GM12878 (cell line): ENCODE results near the gene GPX7. TPM values are rescaled to one million over a fixed set of nuclear protein-coding genes. Genes with fewer than 3 reads are reported as not detected.

Experiments used
- ATAC-seq: fragments of 200-7000 bp; cut with Tn5 transposase; 3 replicates; pipeline ENCODE4 v1.9.1; 2020; ENCODE audit warnings: mild to moderate bottlenecking, moderate library complexity
- BruUV-seq: library from RNA; stranded (reverse); fragments of 400-500 nt; replicated peaks from 2 replicates; lab custom pipeline; 2021; lab: Mats Ljungman, UMichigan
- CTCF ChIA-PET: fragments of 300-600 bp; sonication (Branson Sonifier 250); formaldehyde crosslinking; extraction: SDS; loops from one replicate; lab custom pipeline; 2021; ENCODE audit warnings: inconsistent platforms; lab: Yijun Ruan, JAX
- POLR2A ChIA-PET: fragments of 350-600 bp; formaldehyde crosslinking; extraction: SDS; loops from one replicate; lab custom pipeline; 2021; ENCODE audit warnings: inconsistent platforms; lab: Charles Lee
- RAD21 ChIA-PET: fragments of 300-600 bp; sonication (Branson Sonifier 250); formaldehyde crosslinking; loops from one replicate; lab custom pipeline; 2023; ENCODE audit warnings: antibody characterized with exemption; ENCODE audit not compliant: unreplicated experiment; lab: Charles Lee
- SMC1A ChIA-PET: fragments of 300-600 bp; sonication (Branson Sonifier 250); formaldehyde crosslinking; loops from one replicate; lab custom pipeline; 2023; ENCODE audit not compliant: unreplicated experiment, uncharacterized antibody; lab: Charles Lee
- DNase-seq: peaks from one replicate; pipeline ENCODE4 v3.0.0-alpha.2; 2011; ENCODE audit warnings: low read depth, low spot score
- FAIRE-seq: peaks from 3 replicates; lab custom pipeline; 2011; peaks lifted over from hg19 to GRCh38; lab: Jason Lieb, UNC
- H2AFZ ChIP-seq: 2 replicates; pipeline ENCODE4 v1.6.0; 2011; ENCODE audit warnings: low read depth, low read length, control low read depth; ENCODE audit not compliant: control insufficient read depth
- H3K27ac ChIP-seq: 2 replicates; pipeline ENCODE4 v1.5.1; 2011; ENCODE audit warnings: control low read depth; ENCODE audit not compliant: control insufficient read depth, insufficient read depth
- H3K27me3 ChIP-seq, 2 experiments: replicated peaks in 1 of 2; 2 replicates each; pipeline versions ENCODE4 v1.6.0 to v1.6.1; 2011; ENCODE audit warnings: low read length in 1 of 2; ENCODE audit not compliant: control insufficient read depth in 2 of 2, insufficient read depth in 2 of 2
- H3K36me3 ChIP-seq, 2 experiments: 2 replicates each; pipeline ENCODE4 v1.5.1; 2011; ENCODE audit warnings: low read length in 1 of 2; ENCODE audit not compliant: control insufficient read depth in 2 of 2, insufficient read depth in 2 of 2
- H3K4me1 ChIP-seq: 2 replicates; pipeline ENCODE4 v1.6.1; 2011; ENCODE audit warnings: mild to moderate bottlenecking, low read length, moderate library complexity, mixed read lengths; ENCODE audit not compliant: control insufficient read depth, insufficient read depth
- H3K4me2 ChIP-seq: 2 replicates; pipeline ENCODE4 v1.6.0; 2011; ENCODE audit warnings: control low read depth; ENCODE audit not compliant: control insufficient read depth, insufficient read depth
- H3K4me3 ChIP-seq: fragments of 200-600 bp; sonication (generic); 2 replicates; pipeline ENCODE4 v1.5.1; 2016
- H3K79me2 ChIP-seq: 2 replicates; pipeline ENCODE4 v1.6.0; 2011; ENCODE audit warnings: low read length; ENCODE audit not compliant: control insufficient read depth, insufficient read depth
- H3K9ac ChIP-seq: 2 replicates; pipeline ENCODE4 v1.8.0; 2011; ENCODE audit warnings: low read length, control low read depth, mixed read lengths; ENCODE audit not compliant: control insufficient read depth, insufficient read depth
- H3K9me3 ChIP-seq: replicated peaks from 3 replicates; pipeline ENCODE4 v1.5.1; 2011; ENCODE audit warnings: mild to moderate bottlenecking, low read length; ENCODE audit not compliant: control insufficient read depth, insufficient read depth
- H4K20me1 ChIP-seq: 2 replicates; pipeline ENCODE4 v1.6.0; 2011; ENCODE audit not compliant: control insufficient read depth, insufficient read depth
- BRCA1 ChIP-seq: IDR thresholded peaks from 2 replicates; pipeline ENCODE4 v1.6.1; 2011; ENCODE audit warnings: low read depth, low read length, improper control_type of control experiment
- CBX3 ChIP-seq: fragments of 200-600 bp; sonication (generic); IDR thresholded peaks from 2 replicates; pipeline ENCODE4 v1.6.1; 2016; ENCODE audit warnings: low read depth, borderline replicate concordance
- CHD1 ChIP-seq: IDR thresholded peaks from 2 replicates; pipeline ENCODE4 v1.6.1; 2012; ENCODE audit warnings: low read depth, low read length, improper control_type of control experiment
- HDGF ChIP-seq: fragments of 450-650 bp; IDR thresholded peaks from 2 replicates; pipeline ENCODE4 v1.6.1; 2016; ENCODE audit warnings: antibody characterized with exemption
- PKNOX1 ChIP-seq: fragments of 450-650 bp; IDR thresholded peaks from 2 replicates; pipeline ENCODE4 v1.6.1; 2016; ENCODE audit warnings: mild to moderate bottlenecking
- SP1 ChIP-seq: IDR thresholded peaks from one replicate; pipeline ENCODE4 v1.6.1; 2011; ENCODE audit warnings: low read depth, low read length
- SREBF1 ChIP-seq: IDR thresholded peaks from 2 replicates; pipeline ENCODE4 v1.6.1; 2012; ENCODE audit warnings: mild to moderate bottlenecking, low read length
- SUZ12 ChIP-seq: fragments of 200-600 bp; sonication (generic); IDR thresholded peaks from one replicate; pipeline ENCODE4 v1.6.1; 2018; ENCODE audit warnings: antibody characterized with exemption, mild to moderate bottlenecking; ENCODE audit not compliant: unreplicated experiment
- TCF7 ChIP-seq: IDR thresholded peaks from 2 replicates; pipeline ENCODE4 v1.6.1; 2014; ENCODE audit warnings: antibody characterized with exemption, borderline replicate concordance
- WGBS: methylation state at CpG from one replicate; pipeline ENCODE4 v1.1.6; 2016; ENCODE audit warnings: low lambda C conversion rate; ENCODE audit not compliant: insufficient replicate concordance, insufficient coverage; ENCODE audit errors: missing lambda C conversion rate; 5-methylcytosine and 5-hydroxymethylcytosine counted together
- in situ Hi-C: fragments of 300-500 bp; cut with MboI; formaldehyde crosslinking; loops from 9 replicates; pipeline ENCODE4 v1.14.3; 2018; ENCODE audit warnings: mixed read lengths
- intact Hi-C: fragments of 100-400 bp; cut with micrococcal nuclease; formaldehyde crosslinking; loops from one replicate; pipeline ENCODE4 v1.14.2; 2022; ENCODE audit not compliant: unreplicated experiment
- polyA plus RNA-seq, 11 experiments: library from polyadenylated mRNA; depleted of rRNA in 4 of 11; unstranded in 6 of 11; stranded (reverse) in 5 of 11; fragments of >200 nt; fragmentation: Nextera tagmentation in 4 of 11; fragmentation: Illumina TruSeq in 1 of 11; extraction: Ambion mirVana in 4 of 11; extraction: Trizol in 1 of 11; gene quantifications; 1 replicate in 1 of 11; 2 replicates in 10 of 11; pipeline versions ENCODE4 v1.2.1 to v1.2.3, GENCODE V29; 2011 to 2016; ENCODE audit warnings: inconsistent platforms in 2 of 11, missing spikeins in 2 of 11, low read depth in 1 of 11
- total RNA-seq, 4 experiments: library from RNA; depleted of rRNA in 3 of 4; stranded (reverse); fragments of >200 nt in 3 of 4; fragmentation: Illumina TruSeq in 1 of 4; extraction: Trizol in 1 of 4; gene quantifications; 2 replicates each; pipeline versions ENCODE4 v1.2.1 to v1.2.3, GENCODE V29; 2013 to 2021
- TF ChIP-seq, protein P1 (sequence below): fragments of 450-650 bp; formaldehyde crosslinking; IDR thresholded peaks from 2 replicates; pipeline ENCODE4 v1.5.0; 2022; ENCODE audit warnings: mild to moderate bottlenecking, missing genetic modification characterization

GPX7 gene
- total and polyA plus RNA-seq, 10 of the 15 experiments (the other 5 are each of a cell fraction or from before 2014, with no cell fraction given): 1.9 to 4.2 (median 2.5) TPM; not detected in 1

DNA sequence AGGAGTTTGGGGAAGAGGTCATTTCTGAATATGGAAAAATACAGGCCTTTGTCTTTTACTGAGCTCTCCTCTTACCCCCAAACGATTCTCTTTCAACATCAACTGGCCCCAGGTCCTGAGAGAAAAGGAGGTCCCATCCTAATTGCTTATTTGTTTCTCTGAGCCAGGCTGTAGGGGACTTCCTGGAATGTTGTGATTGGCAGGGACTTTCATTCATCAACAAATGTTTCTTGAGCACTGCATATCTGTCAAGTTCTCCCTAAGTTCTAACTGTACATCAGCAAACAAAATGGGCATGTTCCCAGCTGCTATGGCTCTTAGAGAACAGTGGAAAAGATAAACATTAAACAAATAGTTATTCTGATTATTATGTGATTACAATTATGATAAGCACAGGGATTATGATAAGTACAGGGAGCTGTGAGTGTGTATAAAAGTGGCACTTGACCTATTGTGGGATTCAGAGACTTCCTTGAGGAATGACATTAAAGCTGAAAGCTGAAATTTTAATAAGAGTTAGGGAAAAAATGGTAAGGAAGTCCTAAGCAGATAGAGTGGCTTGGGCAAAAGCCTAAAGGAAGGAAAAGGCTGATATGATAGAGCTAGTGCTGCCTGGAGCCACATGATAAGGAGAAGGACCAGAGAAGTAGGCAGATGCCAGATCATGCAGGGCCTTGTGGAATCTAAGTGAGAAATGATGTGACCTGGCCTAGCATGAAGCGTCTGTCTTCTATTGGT is 11.6 kb downstream of the GPX7 start:
- RAD21 ChIA-PET: no interaction called here
- BruUV-seq: no TSS peak
- intact Hi-C loops: no loop called here
- Histone ChIP-seq H3K4me1 (no peaks in the 10 kb centered on the region), H3K4me3 (no peak overlapping the region), H3K36me3 (no peaks in the 10 kb centered on the region), H3K27me3 (no peaks in the 10 kb centered on the region), H2AFZ (no peak overlapping the region), H3K9ac (no peak overlapping the region), H3K4me2 (no peak overlapping the region), H3K27ac (no peak overlapping the region), H3K79me2 (no peaks in the 10 kb centered on the region), H3K9me3 (no peaks in the 10 kb centered on the region), H4K20me1 (no peaks in the 10 kb centered on the region)
- SMC1A ChIA-PET: interaction anchor here (0.8 to 1.3 kb wide), 2 partner anchors 12 to 19 kb away, joined by 3 read pairs; no protein-coding TSS in a partner anchor
- 63% methylated on average over 2 of the region's 2 CpGs for whole genome bisulfite sequencing
- POLR2A ChIA-PET: no interaction called here
- ATAC-seq: no peak
- TF ChIP-seq CBX3: no peak
- TF ChIP-seq PKNOX1: peak; percentile 31; the same call in 1 of the 2 replicates
- in situ Hi-C loops: no loop called here
- DNase-seq: no peak
- CTCF ChIA-PET: no interaction called here
- no peak for FAIRE-seq

DNA sequence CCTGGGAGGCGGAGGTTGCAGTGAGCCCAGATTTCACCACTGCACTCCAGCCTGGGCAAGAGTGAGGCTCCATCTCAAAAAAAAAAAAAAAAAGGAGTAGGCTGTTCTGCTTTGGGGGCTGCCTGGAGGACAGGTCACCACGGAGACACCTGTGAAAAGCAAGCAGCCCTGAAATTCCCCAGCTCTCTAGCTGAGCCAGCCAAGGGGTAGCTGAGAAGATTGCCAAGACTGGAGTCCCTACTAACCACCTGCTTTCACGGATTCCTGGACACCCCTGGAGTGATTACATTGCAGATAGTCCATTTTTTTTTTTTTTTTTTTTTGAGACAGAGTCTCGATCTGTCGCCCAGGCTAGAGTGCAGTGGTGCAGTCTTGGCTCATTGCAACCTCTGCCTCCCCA is 12.5 kb downstream of the GPX7 start:
- H3K9me3 ChIP-seq: no peaks in the 10 kb centered on the region
- no peak for DNase-seq
- POLR2A ChIA-PET: interaction anchor here (0.7 kb wide), 1 partner anchor 553 kb away, joined by 6 read pairs; no protein-coding TSS in a partner anchor
- in situ Hi-C loops: no loop called here
- SMC1A ChIA-PET: interaction anchor here (0.7 to 1.3 kb wide), 2 partner anchors 13 to 191 kb away, joined by 3 read pairs; no protein-coding TSS in a partner anchor
- intact Hi-C loops: no loop called here
- no peaks in the 10 kb centered on the region for H3K36me3 ChIP-seq
- no peak overlapping the region for H3K4me2 ChIP-seq
- no peak for ATAC-seq
- no peaks in the 10 kb centered on the region for H4K20me1 ChIP-seq
- CTCF ChIA-PET: no interaction called here
- RAD21 ChIA-PET: no interaction called here
- H3K9ac ChIP-seq: no peak overlapping the region
- H3K79me2 ChIP-seq: no peaks in the 10 kb centered on the region
- BruUV-seq: no TSS peak
- FAIRE-seq: no peak
- H2AFZ ChIP-seq: no peak overlapping the region
- H3K4me3 ChIP-seq: no peak overlapping the region
- no peak overlapping the region for H3K27ac ChIP-seq
- 67% methylated on average over 4 of the region's 5 CpGs for WGBS
- H3K27me3 ChIP-seq: no peaks in the 10 kb centered on the region
- H3K4me1 ChIP-seq: no peaks in the 10 kb centered on the region
- TF ChIP-seq CHD1: no peak
- TF ChIP-seq, protein P1, sequence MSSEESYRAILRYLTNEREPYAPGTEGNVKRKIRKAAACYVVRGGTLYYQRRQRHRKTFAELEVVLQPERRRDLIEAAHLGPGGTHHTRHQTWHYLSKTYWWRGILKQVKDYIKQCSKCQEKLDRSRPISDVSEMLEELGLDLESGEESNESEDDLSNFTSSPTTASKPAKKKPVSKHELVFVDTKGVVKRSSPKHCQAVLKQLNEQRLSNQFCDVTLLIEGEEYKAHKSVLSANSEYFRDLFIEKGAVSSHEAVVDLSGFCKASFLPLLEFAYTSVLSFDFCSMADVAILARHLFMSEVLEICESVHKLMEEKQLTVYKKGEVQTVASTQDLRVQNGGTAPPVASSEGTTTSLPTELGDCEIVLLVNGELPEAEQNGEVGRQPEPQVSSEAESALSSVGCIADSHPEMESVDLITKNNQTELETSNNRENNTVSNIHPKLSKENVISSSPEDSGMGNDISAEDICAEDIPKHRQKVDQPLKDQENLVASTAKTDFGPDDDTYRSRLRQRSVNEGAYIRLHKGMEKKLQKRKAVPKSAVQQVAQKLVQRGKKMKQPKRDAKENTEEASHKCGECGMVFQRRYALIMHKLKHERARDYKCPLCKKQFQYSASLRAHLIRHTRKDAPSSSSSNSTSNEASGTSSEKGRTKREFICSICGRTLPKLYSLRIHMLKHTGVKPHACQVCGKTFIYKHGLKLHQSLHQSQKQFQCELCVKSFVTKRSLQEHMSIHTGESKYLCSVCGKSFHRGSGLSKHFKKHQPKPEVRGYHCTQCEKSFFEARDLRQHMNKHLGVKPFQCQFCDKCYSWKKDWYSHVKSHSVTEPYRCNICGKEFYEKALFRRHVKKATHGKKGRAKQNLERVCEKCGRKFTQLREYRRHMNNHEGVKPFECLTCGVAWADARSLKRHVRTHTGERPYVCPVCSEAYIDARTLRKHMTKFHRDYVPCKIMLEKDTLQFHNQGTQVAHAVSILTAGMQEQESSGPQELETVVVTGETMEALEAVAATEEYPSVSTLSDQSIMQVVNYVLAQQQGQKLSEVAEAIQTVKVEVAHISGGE: no peak
- TF ChIP-seq BRCA1: no peak
- no peak for TF ChIP-seq SP1
- no peak for TF ChIP-seq HDGF
- TF ChIP-seq SUZ12: no peak
- TF ChIP-seq TCF7: no peak
- no peak for TF ChIP-seq SREBF1
- no peak for TF ChIP-seq PKNOX1
